Superior temporal gyrus (tissue), 1 donor: ENCODE results near the gene PROCA1.
A peak's percentile ranks its signal among the peaks of the same experiment; 100 is the strongest.
"Not testable (repeated sequence)": the region's sequence is repeated elsewhere in the genome, so short reads cannot be mapped to it uniquely, and the experiment has no call there.

ENCODE experiments used
- DNase-seq: peaks from one replicate; pipeline ENCODE4 v3.0.0-alpha.2; 2016; ENCODE audit errors: extremely low spot score

Gene PROCA1

DNA sequence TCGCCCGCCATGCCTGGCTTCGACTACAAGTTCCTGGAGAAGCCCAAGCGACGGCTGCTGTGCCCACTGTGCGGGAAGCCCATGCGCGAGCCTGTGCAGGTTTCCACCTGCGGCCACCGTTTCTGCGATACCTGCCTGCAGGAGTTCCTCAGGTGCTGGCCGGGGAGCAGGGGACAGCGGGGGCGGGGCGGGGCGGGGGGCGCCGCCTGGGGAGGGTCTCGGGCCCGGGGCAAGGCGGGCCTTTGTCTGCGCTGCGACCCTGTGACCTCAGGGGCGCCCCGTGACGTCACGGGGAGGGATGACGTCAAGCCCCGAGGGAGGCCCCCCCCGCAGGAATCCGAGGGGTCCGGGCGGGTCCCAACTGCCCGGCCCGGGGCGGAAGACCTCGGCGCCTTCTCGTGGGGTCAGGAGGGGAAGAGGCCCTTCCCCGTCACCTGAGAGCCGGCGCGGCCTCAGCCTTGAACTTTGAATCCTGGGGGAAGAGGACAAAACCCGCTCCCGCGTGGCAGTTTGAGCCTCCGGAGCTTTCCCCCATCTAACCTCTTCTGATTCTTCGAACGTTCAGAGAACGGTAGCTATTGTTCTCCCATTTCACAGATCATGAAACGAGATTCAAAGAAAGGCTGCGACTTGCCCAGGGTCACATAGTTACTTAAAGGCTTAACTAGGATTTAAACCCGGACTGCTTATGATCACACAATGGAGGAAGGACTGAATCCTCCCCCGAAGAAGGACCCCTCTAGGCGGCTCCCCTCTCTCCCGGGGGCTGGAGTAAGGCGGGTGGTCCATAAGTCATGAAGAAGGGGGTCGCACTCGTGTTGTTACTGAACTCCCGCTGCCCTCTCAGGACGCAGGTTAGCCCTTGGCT lies 32.6 kb upstream of the PROCA1 start:
- DNase-seq, result no peak

DNA sequence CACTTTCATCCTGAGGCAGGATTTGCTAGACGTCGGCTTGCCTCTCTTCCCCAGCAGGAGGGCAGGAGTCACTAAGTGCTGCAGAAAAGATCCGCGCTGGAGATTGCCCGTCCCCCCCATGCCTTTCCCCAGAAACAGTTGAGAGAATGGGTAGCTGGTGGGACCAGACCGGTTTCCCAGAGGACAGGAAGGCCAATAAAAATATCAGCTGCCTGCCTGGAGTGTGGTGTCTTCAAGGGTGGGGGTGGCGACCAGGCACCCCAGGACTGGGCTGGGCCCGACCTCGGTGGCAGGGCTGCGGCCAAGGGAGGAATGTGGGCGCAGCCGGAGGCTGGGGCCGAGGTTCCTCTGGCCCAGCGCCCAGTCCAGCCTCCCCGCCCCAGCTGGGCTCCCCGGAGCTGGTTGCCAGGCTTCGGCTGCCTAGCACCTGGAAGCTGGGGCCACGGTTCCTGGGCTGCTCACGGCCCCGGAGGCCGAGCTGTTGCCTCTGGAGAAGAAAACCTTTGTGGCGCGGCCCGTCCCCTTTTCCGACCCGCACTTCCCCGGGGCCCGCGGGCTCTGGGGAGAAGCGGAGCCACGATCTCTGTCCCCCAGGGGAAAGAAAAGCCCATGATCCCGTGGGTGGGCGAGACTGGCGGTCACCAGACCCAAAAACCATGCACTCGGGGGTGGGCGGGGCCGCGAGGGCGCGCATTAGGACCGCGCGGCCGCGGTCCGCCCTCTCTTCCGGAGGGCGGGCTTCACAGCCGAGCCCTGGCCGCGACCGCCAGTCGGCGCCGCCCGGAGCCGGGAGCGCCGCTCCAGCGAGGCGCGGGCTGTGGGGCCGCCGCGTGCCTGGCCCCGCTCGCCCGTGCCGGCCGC lies 31.8 kb upstream of the PROCA1 start, which contains the start of gene TRAF4:
TSS of gene TRAF4 (plus strand) at position 769 of the 861 bp plus-strand sequence. CDS start 102 bp downstream, outside the sequence.
- DNase-seq, result peak; percentile 75

DNA sequence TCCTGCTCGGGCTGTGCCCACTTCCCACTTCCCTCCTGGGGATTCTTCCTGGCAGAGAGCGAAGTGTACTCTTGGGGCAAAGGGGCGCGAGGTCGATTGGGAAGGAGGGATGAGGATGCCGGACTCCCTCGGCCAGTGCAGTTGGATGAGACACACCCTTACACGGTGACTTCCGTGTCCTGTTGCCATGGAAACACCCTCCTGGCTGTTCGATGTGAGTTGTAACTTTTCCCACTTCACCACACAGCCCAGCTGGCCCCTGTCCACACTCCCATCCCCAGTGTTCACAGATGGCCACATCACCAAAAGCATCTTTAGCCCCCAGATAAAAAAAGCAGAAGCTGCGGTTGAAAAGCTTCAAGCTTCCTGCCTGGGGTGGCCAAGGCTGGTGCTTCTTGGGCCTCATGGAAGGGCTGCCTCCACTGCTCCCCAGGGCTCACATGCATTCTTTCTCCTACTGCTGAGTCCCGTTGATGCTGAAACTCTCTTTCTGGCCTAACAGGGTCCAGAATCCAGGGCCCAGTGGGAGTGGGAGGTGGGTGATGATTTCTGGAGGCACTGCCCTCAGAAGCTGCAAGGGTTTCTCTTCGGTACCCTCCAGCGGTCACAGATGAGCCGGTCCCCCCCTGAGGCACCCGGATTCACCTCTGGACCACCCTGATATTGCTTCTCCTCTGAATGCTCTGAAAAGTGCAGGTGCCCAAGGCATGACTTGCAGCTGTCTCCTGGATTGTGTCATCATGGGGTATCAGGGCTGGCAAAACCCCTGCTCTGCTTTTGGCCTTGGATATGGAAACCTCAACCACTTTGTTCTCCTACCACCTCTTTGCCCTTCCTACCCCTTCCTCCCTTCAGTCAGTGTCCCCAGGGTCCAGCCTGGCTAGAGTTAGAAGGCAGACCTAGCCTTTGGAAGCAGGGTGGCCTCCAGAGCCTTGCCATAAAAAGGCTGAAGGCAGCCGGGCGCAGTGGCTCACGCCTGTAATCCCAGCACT lies 30.0 kb upstream of the PROCA1 start:
- peak; percentile 16 for DNase-seq

DNA sequence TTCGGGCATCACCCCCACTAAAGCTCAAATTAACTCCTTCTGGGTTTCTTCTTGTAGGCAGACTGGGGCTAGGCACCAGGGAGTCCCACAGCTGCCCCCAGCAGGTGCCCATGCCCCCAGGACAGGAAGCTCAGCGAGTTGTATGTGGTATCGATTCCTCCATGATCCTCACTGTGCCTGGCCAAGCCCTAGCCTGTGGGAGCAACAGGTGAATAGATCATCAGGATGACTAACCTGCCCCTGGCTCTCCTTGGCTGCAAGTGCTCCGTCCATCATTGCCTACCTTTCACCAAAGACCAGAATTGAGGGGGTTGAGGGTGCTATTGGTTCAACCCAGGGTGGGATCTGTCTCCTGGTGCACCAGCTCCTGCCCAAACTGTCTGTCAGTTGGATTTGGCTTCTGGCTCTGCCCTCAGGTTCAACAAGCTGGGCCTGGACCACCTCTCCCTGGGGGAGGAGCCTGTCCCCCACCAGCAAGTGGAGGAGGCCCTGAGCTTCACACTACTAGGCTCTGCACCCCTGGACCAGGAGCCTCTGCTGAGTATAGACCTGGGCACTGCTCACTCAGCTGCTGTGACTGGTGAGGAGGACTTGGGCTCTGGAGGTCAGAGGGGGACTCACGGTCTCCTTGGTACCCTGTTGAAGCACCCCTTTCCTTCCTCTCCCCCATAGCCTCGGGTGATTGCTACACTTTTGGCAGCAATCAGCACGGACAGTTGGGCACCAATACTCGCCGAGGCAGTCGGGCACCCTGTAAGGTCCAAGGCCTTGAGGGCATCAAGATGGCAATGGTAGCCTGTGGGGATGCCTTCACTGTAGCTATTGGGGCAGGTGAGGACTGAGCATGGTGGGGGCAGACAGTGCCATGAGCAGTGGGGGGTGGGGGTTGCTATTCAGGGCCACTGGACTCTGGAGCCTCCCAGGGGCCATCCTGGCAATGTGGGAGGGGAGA lies 29.0 kb upstream of the PROCA1 start:
- no peak for DNase-seq

DNA sequence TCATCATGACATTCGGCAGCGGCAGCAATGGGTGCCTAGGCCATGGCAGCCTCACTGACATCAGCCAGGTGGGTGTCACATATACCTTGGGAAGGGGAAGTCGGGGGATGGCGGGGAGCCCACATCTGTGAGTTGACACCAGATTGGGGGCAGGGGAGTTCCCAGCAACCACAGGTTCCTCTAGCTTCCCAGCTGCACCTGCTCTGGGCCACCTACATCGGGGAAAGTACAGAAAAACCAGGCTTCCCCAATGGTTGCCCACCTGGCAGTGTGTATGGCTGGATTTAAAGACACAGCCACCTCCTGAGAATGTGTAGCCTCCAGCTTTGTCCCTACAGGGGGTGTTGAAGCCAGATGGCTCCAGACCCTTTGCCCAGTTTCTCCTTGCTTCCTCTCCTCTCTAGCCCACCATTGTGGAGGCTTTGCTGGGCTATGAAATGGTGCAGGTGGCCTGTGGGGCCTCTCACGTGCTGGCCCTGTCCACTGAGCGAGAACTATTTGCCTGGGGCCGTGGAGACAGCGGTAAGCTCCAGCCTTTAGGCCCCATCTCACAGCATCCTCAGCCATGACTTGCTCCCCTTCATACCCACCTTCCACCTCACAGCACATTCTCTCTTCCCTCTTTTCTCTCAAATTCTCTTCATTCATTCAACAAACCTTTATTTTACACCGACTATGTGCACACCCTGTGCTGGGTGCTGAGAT lies 27.1 kb upstream of the PROCA1 start:
- no peak for DNase-seq

DNA sequence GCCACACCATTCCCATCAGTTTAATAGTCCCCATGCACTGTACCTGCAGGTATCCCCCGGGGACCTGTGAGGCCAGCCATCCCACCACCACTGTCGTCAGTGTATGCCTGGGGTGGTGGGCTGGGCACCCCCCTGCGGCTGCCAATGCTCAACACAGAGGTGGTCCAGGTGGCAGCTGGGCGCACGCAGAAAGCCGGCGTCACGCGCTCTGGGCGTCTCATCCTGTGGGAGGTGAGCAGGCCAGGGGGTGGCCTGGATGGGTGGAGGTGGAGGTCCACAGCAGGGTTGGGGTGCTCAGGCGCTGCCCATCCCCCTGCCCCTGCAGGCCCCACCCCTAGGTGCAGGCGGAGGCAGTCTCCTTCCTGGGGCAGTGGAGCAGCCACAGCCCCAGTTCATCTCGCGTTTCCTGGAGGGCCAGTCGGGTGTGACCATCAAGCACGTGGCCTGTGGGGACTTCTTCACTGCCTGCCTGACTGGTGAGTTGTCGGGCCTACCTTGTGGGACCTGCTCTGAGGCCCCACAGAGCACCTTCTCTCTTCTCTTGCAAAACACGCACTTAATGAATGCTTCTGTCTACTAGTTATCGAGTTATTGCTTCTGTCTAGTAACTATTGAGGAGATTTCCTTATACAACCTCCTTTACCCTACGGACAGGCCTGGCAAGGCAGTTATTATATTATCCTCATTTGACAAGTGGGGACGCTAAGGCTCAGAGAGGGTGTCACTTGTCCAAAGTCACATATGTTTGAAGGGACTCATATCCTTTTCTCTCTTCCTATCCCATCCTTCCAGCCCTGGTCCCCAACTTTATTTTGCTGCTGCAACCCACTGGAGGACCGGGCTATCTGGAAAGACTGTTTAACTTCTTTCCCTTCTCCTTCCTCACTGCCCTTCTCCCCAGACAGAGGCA lies 26.3 kb upstream of the PROCA1 start:
- no peak for DNase-seq

DNA sequence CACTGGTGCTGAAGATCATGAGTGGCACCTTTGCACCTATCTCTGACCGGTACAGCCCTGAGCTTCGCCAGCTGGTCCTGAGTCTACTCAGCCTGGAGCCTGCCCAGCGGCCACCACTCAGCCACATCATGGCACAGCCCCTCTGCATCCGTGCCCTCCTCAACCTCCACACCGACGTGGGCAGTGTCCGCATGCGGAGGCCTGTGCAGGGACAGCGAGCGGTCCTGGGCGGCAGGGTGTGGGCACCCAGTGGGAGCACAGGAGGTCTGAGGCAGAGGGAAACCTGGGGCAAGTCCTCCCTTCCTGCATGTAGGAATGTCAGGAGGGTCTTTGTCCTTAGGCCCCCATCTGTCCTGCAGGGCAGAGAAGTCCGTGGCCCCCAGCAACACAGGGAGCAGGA lies 25.6 kb upstream of the PROCA1 start:
- DNase-seq, result no peak

DNA sequence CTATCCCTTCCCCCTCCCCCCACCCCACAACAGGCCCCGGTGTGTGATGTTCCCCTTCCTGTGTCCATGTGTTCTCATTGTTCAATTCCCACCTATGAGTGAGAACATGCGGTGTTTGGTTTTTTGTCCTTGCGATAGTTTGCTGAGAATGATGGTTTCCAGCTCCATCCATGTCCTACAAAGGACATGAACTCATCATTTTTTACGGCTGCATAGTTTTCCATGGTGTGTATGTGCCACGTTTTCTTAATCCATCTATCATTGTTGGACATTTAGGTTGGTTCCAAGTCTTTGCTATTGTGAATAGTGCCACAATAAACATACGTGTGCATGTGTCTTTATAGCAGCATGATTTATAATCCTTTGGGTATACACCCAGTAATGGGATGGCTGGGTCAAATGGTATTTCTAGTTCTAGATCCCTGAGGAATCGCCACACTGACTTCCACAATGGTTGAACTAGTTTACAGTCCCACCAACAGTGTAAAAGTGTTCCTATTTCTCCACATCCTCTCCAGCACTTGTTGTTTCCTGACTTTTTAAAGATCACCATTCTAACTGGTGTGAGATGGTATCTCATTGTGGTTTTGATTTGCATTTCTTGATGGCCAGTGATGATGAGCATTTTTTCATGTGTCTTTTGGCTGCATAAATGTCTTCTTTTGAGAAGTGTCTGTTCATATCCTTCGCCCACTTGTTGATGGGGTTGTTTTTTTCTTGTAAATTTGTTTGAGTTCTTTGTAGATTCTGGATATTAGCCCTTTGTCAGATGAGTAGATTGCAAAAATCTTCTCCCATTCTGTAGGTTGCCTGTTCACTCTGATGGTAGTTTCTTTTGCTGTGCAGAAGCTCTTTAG lies 24.5 kb upstream of the PROCA1 start:
- not testable (repeated sequence) for DNase-seq

DNA sequence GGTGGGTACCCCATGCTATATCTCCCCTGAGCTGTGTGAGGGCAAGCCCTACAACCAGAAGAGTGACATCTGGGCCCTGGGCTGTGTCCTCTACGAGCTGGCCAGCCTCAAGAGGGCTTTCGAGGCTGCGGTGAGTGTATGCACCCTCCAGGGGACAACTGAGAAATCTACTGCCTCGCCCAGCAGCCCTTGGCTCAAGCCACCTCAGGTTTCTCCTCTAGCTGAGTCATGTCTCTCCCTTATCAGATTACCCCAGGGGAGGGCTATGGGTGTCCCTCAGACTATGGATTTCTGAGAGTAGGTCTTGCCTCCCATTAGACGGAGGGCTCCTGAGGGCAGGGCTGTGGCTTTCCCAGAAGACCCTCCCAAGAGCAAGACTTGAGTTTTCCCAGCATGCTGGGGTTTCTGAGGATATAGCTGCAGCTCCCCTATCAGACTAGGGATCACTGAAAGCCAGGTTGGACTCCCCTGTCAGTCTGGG lies 23.6 kb upstream of the PROCA1 start:
- no peak for DNase-seq

DNA sequence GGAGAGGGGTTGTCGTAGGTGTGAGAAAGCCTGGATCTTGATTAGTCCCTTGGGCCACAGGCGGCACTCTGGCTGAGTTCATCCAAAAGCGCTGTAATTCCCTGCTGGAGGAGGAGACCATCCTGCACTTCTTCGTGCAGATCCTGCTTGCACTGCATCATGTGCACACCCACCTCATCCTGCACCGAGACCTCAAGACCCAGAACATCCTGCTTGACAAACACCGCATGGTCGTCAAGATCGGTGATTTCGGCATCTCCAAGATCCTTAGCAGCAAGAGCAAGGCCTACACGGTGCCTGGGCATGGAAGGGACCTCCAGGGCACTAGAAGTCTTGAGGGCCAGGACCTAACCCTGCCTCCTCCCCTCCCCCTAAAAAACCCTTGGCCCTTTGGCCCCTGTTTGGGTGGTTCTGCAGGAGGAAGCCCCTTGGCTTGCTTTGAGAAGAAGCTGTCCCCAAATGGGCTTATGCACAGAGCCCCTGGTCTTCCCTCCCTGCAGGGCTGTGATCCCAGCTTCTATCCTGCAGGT lies 23.1 kb upstream of the PROCA1 start:
- DNase-seq, result no peak

DNA sequence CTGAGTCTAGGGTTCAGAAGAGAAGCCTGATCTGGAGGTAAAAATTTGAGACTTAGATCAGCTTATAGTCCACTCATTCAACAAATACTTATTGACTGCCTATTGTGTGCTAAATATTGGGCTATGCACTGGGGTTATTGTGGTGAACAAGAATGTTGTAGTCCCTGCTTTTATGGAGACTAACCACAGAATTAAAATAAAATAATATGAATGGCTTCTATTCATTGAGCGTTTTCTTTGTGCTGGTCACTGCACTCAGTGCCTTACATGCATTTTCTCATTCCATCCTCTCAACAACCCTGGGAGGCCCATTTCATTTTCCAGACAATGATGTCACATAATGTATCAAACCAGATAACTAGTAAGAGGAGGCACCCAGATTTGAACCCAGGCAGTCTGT lies 21.7 kb upstream of the PROCA1 start:
- no peak for DNase-seq

DNA sequence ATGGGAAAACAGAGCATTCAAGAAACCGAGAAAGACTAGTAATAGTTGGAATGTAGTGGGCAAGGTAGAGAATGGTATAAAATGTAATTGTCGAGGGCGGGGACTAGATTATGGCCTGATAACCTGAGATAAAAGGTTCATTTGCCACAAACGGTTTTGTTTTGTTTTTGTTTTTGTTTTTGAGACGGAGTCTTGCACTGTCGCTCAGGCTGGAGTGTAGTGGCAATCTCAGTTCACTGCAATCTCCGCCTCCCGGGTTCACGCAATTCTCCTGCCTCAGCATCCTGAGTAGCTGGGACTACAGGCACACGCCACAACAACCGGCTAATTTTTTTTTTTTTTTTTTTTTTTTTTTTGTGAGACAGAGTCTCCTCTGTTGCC lies 18.3 kb upstream of the PROCA1 start:
- no peak for DNase-seq

DNA sequence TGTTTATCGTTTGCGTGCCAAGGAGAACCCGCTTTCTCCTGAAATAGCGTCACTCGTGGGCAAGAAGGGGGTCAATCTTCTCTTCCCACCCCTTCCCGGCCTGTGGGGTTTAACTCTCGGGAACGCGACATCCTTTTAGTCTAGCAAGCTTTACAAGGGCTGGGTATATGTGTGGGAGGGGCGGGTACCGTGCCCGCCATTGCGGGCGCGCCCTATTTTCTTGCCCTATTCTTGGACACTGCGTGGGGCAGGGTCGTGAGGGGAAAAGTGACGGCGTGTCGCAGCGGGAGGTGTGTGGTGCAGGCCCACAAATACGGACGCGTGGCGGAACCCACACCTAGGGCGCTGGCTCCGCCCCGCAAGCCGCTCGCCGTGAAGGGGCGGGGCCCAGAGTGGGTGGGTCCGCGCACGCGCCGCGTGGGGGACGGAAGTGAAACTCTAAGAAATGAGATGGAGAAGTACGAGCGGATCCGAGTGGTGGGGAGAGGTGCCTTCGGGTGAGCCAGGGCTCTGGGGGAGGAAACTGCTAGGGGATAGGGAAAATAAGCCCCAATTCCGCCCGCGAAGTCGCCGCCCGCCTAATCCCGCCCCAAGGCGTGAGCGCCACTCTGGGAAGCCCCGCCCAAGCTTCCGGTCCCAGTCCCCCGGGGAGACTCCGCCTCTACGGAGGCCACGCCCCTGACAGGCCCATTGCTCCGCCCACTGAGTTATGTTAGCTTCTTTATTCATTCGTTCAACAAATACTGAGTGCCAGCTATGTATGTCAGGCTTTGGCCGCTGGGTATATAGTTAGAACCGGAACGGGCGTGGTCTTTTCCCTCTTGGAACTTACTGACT lies 16.9 kb upstream of the PROCA1 start, which contains the start of gene NEK8:
TSS of gene NEK8 (plus strand) at position 425 of the 837 bp plus-strand sequence. CDS start at position 451, 26 bp downstream.
- peak; percentile 94 for DNase-seq

DNA sequence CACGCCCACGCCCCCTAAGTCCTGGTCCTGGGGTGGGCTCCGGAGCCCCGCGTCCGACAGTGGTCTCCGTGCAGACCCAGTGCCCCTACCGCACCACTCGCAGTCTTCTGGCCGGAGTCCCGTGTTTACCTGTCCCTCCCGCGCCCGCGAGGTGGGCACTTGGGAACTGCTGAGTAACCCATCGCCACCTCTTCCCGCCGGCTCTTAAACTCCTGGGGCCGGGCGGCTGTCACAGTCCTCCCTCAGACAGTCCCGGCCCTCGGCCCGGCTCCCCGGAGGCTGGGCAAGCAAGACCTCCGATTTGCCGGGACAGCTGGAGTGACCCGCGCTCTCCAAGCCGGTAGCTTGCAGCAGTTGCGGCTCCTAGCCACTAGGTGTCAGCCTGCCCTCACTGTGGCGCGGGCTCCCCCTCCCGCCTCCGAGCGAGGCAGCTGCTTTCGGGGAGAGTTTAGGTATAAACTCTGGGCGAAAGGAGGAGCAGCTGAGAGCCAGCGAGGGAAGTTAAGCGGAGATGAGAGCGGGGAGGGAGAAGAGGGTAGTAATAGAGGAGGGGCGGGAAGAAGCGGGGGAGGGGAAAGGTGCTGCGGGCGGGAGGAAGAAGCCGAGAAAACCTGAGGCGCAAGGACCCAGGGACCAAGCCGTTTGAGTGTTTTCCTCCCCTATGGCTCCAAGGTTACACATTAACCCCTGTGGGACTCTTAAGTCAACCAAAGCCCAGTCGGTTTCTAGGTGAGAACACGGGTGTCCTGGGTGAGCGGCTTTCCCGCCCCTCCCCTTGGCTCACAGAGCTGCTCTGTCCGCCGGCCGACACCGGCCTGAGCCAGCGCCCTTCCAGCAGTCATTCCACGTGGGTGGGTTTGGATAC lies 15.2 kb upstream of the PROCA1 start:
- peak; percentile 94 for DNase-seq

DNA sequence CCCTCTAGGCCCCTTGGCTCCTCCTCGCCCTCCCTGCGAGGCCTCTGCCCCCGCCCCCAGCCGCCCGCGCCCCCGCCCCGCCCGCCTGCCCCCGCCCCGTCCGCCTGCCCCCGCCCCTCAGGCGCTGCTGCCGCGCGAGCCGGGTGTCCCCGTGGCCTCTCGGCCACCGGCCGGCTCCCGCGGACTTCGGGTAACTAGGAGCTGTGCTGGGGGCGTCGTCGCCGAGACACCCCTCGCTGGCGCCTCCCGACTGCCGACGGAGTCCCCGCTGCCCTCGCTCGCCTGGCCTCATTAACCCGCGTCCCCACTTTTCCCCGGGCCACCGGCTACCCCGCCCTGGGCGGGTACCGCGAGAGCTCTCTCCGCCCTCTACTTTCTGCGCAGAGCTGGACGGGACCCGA lies 14.5 kb upstream of the PROCA1 start, which contains the start of gene TLCD1:
TSS of gene TLCD1 (minus strand) at position 8 of the 401 bp plus-strand sequence. CDS start 136 bp downstream, outside the sequence.
- DNase-seq, result no peak
